T1000 (cell line): ENCODE results near the gene PNO1.
"Not testable (repeated sequence)": the region's sequence is repeated elsewhere in the genome, so short reads cannot be mapped to it uniquely, and the experiment has no call there.

Experiments
- DNase-seq: peaks from one replicate; lab custom pipeline; 2025; ENCODE audit warnings: mixed read lengths; lab: John Stamatoyannopoulos, UW

PNO1 gene

DNA sequence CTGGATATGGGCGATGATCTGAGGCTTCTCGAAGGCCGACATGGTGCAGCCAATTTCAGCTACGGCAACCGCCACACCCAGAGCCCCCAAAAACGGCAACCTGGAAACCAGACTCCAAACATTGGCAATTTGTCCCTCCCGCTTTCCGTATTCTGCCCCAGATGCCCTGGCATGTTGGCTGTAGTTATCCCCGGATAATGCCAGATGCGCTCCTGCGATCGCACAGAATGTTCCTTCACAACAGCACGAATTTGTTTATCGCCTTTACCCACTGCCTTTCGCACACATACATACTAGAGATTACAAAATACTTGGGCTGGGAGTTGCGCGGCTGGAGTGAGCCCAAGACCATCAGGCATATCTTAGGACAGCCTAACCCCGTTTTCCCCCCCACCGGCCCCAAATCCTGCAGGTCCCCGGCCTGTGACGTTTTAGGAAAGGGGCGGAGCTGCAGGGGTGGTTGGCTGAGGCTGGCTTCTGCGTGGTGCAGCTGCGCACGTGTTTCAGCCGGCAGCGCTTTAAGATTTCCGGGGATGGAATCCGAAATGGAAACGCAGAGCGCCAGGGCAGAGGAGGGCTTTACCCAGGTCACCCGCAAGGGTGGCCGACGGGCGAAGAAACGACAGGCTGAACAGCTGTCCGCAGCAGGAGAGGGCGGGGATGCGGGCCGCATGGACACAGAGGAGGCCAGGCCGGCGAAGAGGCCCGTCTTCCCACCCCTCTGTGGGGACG is at the start of gene PNO1:
PNO1 (plus strand) TSS at position 487 of the 732 bp plus-strand sequence; CDS start at position 534, 47 bp downstream.
- DNase-seq, result peak; percentile 90

GRCh38 chr2:68108120-68108519 is 49.6 kb upstream of the PNO1 start:
- no peak for DNase-seq

- no peak for DNase-seq
Measured at GRCh38 chr2:68110102-68110501, 47.6 kb upstream of the PNO1 start.

GRCh38 chr2:68115965-68116364 is 41.7 kb upstream of the PNO1 start:
- no peak for DNase-seq

GRCh38 chr2:68117922-68118321 is 39.8 kb upstream of the PNO1 start:
- not testable (repeated sequence) for DNase-seq

DNA sequence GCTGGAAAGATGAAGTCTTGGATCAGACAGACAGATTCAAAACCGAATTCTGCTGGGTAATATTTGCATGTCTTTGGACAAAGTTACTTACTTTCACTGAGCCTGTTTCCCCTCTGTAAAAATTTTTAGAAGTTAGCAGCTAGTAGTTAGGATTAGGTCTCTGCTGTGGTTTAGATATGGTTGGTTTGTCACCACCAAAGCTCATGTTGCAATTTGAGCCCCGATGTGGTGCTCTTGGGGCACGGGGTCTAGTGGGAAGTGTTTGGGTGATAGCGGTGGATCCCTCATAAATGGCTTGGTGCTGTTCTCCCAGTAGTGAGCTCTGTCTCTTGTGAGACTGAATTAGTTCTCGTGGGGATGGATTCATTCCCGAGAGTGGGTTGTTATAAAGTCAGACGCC is 38.9 kb upstream of the PNO1 start:
- DNase-seq, result no peak

DNA sequence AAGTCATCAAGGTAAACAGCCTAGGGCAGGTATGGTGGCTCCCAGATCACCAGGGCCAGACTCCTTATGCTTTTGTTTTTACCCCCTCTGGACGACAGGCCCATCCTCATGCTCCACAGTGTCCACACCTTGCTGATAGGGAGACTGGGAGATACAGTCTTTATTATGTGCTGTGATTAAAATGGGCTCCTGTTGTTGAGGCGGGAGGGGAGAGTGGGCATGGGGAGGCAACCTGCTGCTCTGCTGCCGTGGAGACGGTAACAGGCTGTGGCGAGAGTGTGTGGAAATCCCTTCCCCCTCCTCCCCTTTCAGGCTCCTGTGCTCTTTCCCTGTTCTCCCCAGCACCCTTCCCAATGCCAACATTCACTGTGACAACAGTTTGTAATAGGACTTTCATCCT is 38.2 kb upstream of the PNO1 start:
- DNase-seq, result no peak

DNA sequence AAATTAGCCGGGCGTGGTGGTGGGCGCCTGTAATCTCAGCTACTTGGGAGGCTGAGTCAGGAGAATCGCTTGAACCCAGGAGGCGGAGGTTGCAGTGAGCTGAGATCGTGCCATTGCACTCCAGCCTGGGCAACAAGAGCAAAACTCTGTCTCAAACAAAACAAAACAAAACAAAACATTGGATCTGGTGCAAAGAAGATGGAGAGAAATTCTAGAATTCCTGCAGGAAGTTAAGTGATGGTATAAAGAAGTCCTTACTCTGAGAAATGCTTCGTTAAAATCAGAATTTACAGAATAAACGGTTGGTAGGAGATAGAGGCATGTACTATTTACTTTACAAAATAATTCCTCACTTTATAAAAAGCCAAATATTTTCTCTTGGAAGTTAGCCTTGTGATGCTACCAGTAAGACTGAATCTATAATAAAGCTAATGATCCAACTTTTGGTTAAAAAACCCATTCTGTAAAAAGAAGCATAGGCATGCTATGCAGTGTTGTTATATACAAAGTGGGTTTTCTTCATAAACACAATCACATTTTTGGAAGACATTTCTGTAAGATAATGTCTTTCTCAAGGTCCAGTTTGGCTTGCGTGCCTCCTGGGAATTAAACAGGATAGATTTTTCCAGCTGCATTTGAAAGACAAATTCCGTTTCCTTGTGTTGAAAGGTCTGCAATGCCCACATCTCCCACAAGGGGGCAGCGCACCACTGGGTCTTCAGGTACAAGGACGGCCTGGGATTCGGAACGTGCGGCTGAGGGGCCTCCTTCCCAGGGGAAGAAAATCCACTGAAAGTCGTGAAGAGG is 35.6 kb upstream of the PNO1 start:
- DNase-seq, result peak; percentile 68

- DNase-seq, result no peak
Measured at GRCh38 chr2:68122680-68122964, 35.1 kb upstream of the PNO1 start.

- DNase-seq, result no peak
Measured at GRCh38 chr2:68124321-68124720, 33.4 kb upstream of the PNO1 start.

GRCh38 chr2:68125821-68126220 is 31.9 kb upstream of the PNO1 start:
- no peak for DNase-seq

GRCh38 chr2:68126561-68126960 is 31.1 kb upstream of the PNO1 start:
- DNase-seq, result no peak

DNA sequence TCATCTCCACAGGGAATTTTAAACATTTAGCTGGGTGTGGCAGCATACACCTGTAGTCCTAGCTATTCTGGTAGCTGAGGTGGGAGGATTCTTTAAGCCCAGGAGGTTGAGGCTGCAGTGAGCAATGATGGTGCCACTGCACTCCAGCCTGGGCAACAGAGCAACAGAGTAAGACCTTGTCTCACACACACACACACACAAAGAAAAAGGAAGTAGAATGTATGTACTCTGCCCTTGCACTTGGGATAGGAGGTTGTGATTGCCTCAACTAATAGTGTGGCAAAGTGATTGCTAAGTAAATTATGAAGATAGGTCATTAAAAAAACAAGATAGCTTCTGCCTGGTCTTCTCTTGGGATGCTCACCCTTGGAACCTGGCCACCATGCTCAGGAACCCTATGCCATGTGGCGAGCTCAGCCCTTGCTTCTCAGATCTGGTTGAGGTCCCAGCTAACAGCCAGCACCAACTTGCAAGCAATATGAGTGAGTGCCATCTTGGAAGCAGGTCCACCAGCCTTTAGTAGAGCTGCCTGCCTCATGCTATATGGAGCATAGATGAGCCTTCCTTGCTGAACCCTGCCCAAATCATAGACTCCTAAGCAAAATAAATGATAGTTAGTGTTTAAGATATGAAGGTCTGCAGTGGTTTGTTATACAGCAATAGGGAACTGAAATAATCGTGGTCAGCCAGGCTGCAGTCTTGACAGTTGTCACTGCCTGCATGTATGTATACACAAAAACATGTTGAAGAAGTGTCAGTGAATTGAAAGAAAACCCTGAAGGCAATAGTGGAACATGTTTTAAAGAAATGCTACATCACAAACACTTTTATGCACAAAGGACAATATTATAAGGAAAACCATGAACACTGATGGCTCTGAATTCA is 30.1 kb upstream of the PNO1 start:
- DNase-seq, result no peak

DNA sequence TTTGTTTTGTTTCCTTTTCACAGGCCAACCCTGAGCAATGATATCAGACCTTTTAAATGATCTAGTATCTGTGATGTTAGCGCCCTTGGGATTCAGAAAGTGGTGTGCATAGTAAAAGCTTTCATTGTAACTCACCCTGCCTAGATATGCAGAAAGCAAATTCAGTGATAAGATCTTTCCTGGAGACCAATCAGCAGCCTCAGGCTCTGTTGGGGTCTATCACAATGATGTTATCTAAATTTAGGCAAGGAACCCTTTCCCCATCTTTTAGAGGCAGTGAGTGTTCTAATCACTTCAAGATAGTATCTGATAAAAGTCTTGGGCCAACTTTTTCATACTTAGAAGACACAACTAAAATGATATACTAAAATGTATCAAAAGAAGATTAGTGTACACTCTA is 23.6 kb upstream of the PNO1 start:
- no peak for DNase-seq

- DNase-seq, result no peak
Measured at GRCh38 chr2:68134554-68134953, 23.1 kb upstream of the PNO1 start.

DNA sequence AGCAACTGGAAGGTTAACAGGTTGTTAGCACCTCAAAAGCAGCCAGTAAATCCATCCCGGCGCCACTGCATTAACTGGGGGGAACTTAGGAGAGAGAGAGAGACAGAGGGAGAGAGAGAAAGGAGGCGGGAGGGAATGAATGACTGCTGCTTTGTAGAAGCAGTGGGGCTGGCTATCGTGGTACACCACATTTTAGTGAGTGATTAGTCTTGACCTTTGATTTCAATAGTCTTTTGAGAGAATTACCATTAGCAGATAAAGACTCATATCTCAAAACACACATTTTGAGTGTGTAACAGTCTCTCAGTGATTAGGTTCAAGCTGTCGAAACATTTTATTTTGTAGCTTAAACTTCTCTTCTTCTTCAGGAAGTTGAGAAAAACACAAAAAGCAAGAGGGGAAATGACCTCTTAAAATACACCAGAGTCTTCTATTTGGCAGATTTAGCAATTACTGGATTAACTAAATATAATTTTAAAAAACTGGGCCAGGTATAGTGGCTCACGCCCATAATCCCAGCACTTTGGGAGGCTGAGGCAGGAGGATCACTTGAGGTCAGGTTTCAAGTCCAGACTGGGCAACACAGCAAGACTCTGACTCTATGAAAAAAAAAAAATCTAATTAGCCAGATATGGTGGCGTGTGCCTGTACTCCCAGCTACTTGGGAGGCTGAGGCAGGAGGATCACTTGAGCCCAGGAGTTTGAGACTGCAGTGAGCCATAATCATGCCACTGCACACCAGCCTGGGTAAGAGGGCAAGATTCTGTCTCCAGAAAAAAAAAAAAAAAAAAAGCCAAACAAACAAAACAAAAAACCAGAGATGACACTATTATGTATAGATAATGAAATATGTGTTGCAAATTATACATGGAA is 22.0 kb upstream of the PNO1 start:
- no peak for DNase-seq

GRCh38 chr2:68141875-68142274 is 15.8 kb upstream of the PNO1 start:
- no peak for DNase-seq

DNA sequence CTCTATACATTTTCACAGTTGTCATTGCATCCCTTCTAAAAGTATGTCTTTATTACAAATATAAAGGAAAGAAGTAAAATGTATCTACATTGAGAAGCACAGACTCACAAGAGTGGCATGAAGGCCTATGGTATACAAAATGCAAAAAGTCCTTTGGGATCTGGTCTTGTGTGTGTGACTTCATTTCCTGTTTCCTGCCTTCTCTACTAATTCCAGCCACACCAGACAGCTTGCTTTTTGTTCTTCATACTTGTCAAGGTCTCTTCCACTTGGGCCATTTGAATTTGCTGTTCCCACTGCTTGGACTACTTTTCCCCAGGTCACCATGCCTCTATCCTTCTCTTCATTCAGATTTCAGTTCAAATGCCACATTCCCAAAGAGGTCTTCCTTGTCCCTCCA is 6.7 kb upstream of the PNO1 start:
- no peak for DNase-seq

DNA sequence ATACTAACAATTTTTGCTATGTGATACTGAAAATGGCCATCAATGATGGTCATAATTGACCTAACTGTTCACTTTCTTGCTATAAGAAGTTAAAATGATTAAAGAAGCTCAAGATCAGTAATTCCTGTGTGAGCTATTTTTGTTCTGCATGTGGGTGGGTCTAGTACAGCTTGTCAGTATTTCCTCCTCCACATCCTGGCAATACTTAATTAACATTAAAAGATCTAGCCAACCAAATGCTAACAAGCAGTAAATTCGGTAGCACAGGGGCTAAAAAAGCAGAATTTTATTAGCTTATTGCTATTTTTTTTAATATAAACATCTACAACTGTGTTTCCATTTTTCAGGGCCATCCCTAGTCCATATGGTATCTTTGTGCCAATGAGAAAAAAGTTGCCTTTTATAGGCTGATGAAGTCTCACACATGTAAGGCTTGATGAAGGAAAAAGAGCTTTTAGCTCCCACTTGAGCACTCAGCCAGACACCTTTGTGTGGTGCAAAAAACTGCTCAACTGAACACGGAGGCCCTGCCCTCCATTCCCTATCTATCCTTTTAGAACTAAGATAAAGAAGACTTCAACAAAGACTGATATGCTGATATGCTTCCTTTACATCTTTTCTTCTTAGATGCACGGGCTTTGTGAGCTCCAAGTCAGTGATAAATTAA is 4.9 kb upstream of the PNO1 start:
- DNase-seq, result no peak

DNA sequence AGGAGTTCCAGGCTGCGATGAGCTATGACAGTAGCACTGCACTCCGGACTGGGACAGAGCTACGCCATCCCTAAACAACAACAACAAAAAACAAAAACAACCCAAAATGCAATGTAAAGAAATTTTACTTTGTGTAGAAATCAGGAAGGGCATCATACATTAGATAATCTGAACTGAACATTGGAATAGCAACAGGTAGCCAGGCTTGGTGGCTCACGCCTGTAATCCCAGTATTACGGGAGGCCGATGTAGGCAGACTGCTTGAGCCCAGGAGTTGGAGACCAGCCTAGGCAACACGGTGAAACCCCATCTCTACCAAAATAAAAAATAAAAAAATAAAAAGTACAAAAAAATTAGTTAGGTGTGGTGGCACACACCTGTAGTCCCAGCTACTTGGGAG is 2.1 kb upstream of the PNO1 start:
- no peak for DNase-seq

GRCh38 chr2:68156419-68156818 is 1.3 kb upstream of the PNO1 start:
- DNase-seq, result no peak
